BE2C (cell line): ENCODE results near the gene RNPEPL1.

Experiments used
- DNase-seq: peaks from one replicate; pipeline ENCODE4 v3.0.0-alpha.2; 2020
- H3K27me3 ChIP-seq: fragments of 250-450 bp; sonication (Bioruptor Pico); 2 replicates; pipeline ENCODE4 v1.5.1; 2020; ENCODE audit warnings: mild to moderate bottlenecking
- H3K36me3 ChIP-seq: fragments of 250-450 bp; sonication (Bioruptor Pico); 2 replicates; pipeline ENCODE4 v1.5.1; 2020; ENCODE audit warnings: mild to moderate bottlenecking
- H3K4me1 ChIP-seq: fragments of 250-450 bp; sonication (Bioruptor Pico); 2 replicates; pipeline ENCODE4 v1.5.1; 2020
- H3K4me3 ChIP-seq: 2 replicates; pipeline ENCODE4 v1.5.1; 2011; ENCODE audit warnings: low read depth, low read length
- H3K9me3 ChIP-seq: fragments of 250-450 bp; sonication (Bioruptor Pico); 2 replicates; pipeline ENCODE4 v1.5.1; 2020
- TF ChIP-seq, protein P1 (sequence below): IDR thresholded peaks from 2 replicates; pipeline ENCODE4 v1.5.1; 2012; ENCODE audit warnings: mild to moderate bottlenecking, low read depth, low read length

The RNPEPL1 gene

DNA sequence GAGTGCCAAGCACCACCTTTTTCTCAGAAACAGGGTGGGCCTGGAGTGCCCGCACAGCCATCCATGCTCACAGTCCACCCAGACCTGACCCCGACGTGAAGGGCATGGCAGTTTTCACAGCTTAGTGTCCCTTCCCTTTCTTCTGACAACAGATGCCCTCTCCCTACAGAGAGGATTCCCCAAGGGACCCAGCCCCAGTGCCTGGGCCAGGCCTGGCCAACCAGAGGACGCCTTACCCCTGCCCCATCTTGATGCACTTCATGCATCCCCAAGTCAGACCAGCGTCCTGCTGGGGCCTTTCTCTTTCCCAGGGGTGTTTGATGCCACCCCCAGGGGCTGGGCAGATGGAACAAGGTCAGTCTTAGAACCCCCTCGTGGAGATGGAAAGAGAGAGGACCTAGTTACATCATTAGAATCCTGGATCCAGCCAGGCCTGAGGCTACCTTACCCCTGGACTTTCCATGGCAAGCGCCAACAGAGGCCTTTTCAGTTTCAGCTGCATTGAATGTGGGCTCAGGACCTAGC lies 14.3 kb upstream of the RNPEPL1 start:
- peaks cover 12% of the 10 kb centered on the region for H3K36me3 ChIP-seq
- DNase-seq: peak; percentile 35
- H3K9me3 ChIP-seq: no peaks in the 10 kb centered on the region; the same call in 1 of the 2 replicates
- H3K27me3 ChIP-seq: no peaks in the 10 kb centered on the region
- no peak overlapping the region for H3K4me3 ChIP-seq
- no peaks in the 10 kb centered on the region for H3K4me1 ChIP-seq
- TF ChIP-seq, protein P1, sequence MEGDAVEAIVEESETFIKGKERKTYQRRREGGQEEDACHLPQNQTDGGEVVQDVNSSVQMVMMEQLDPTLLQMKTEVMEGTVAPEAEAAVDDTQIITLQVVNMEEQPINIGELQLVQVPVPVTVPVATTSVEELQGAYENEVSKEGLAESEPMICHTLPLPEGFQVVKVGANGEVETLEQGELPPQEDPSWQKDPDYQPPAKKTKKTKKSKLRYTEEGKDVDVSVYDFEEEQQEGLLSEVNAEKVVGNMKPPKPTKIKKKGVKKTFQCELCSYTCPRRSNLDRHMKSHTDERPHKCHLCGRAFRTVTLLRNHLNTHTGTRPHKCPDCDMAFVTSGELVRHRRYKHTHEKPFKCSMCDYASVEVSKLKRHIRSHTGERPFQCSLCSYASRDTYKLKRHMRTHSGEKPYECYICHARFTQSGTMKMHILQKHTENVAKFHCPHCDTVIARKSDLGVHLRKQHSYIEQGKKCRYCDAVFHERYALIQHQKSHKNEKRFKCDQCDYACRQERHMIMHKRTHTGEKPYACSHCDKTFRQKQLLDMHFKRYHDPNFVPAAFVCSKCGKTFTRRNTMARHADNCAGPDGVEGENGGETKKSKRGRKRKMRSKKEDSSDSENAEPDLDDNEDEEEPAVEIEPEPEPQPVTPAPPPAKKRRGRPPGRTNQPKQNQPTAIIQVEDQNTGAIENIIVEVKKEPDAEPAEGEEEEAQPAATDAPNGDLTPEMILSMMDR: no peak

DNA sequence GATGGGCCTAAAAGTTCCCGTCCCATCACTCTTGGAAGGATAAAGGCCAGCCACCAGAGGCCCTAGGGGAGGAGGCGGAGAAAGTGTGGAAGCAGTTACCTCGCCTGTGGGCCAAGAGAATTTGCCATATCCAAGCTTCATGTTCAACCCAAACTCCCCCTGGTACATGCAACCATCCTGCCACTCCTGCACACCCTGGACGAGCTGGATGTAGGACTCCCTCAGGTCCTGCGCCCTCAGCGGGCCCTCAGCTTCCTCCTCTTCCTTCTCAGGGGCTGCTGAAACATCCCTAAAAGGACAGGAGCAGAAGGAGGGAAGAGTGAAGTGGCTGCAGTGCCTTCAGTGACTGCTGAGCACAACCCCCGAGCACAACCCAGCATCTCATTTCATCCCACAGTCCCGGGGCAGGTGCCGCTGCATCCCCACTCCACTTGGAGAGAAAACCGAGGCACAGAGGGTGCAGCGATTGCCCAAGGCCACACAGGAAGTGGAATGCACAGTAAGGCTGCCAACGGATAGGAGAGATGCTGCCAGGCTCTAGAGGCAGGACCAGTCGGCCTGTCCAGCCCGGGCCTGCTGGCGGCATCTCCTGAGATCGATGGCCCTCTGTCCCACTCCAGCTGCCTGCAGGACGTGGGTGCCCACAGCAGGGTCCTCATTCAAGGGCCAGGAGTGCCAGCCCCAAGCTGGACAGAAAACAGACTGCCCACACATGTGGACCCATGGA lies 13.4 kb upstream of the RNPEPL1 start:
- no peak for DNase-seq
- H3K9me3 ChIP-seq: no peaks in the 10 kb centered on the region; the same call in 1 of the 2 replicates
- peaks cover 4% of the 10 kb centered on the region; the same call in 1 of the 2 replicates for H3K4me1 ChIP-seq
- no peak overlapping the region for H3K4me3 ChIP-seq
- TF ChIP-seq, protein P1: no peak
- H3K27me3 ChIP-seq: no peaks in the 10 kb centered on the region
- peaks cover 12% of the 10 kb centered on the region for H3K36me3 ChIP-seq

DNA sequence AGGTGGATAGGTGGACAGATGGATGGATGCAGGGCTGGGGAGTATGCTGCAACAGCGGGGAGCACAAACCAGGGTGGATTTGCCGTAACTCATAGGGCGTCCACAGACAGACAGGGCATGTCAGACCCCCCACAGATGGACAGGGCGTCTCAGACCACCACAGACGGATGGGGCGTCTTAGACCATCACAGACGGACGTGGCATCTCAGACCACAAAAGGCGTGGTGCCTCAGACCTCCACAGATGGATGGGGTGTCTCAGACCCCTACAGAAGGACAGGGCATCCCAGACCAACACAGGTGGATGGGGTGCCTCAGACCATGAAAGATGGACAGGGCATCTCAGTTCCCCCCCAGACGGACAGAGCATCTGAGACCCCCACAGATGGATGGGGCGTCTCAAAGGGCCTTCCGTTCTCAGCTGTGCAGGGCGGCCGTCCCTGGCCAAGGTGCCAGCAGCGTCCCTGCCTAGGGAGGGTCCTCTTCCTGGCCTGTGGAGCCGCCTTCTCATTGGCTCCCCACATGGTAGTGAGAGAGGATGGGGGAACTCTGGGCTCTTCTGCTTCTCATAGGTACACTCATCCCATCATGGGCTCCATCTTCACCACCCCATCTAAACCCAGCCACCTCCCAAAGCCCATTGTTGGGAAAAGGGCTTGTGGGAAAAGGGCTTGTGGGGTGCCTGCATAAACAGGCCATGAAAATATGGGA lies 12.6 kb upstream of the RNPEPL1 start:
- no peak for DNase-seq
- H3K4me1 ChIP-seq: peaks cover 4% of the 10 kb centered on the region; the same call in 1 of the 2 replicates
- H3K9me3 ChIP-seq: no peaks in the 10 kb centered on the region; the same call in 1 of the 2 replicates
- TF ChIP-seq, protein P1: no peak
- no peaks in the 10 kb centered on the region for H3K27me3 ChIP-seq
- H3K4me3 ChIP-seq: no peak overlapping the region
- H3K36me3 ChIP-seq: peaks cover 12% of the 10 kb centered on the region

DNA sequence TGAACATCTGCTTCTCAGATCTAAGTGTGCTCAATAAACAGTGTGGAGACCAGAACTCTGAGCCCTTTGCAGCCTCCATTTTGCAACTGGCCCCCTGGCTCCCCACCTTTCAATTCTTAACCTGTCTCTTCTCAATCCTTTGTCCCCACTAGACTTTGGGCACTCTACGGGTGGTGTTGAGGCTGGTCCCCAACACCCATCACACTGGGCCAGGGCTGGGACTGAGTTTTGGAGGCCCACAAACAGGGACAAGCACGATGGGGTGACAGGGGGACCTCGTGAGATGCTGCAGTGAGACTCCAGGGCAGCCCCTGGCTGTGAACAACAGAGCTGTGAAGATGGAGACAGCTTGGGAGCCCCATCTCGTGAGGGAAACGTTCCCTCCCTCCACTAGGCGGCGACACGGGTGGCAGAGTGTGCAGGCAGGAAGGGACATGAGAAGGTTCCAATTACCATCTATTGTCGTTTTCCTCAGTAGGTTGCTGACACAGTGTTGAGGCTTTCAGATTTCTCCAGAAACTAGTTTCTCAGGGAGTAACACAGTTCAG lies 11.7 kb upstream of the RNPEPL1 start:
- Histone ChIP-seq H3K4me3 (no peak overlapping the region), H3K27me3 (no peaks in the 10 kb centered on the region), H3K9me3 (no peaks in the 10 kb centered on the region; the same call in 1 of the 2 replicates), H3K36me3 (peaks cover 12% of the 10 kb centered on the region), H3K4me1 (peaks cover 4% of the 10 kb centered on the region; the same call in 1 of the 2 replicates)
- DNase-seq: peak; percentile 59
- TF ChIP-seq, protein P1: peak; percentile 50

DNA sequence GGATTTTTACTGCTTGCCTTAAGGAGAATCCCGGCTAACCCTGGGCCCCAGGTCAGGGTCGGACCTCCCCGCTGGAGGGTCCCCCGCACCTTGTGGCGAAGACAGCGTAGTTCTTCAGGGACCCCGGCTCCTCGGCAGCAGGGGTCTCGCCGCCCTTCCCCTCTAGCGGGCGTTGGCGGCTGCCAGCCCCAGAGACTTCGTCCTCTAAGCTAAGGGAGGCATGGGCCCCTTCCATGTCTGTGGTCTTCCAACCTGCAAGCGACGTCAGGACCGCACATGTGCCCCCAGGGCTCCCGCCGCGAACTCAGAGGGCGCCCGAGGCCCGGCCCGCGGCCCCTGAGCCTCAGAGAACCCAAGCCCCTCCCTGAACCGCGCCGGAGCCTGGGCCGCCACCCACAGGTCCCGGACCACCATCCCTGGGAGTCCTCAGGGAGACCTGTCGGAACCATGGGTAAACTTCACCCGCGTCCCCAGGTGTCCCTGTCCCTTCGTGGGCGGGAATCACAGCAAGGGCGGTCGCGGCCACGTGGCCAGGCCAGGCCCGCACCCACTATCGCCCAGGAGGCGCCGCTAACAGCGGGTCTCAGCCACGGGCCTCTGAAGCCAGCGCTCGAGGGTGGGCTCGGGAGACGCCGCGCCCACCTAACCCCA lies 11.1 kb upstream of the RNPEPL1 start:
- H3K9me3 ChIP-seq: no peaks in the 10 kb centered on the region; the same call in 1 of the 2 replicates
- TF ChIP-seq, protein P1: no peak
- no peaks in the 10 kb centered on the region for H3K27me3 ChIP-seq
- H3K4me1 ChIP-seq: peaks cover 4% of the 10 kb centered on the region; the same call in 1 of the 2 replicates
- H3K36me3 ChIP-seq: peaks cover 12% of the 10 kb centered on the region
- H3K4me3 ChIP-seq: peak overlapping the region; percentile 15; the same call in 1 of the 2 replicates
- DNase-seq: peak; percentile 12
